Activated CD4-positive, alpha-beta T cell treated with anti-CD3 and anti-CD28 coated beads for 1 hour (primary cell): ENCODE data around the gene PCDHGC4.
A peak's percentile ranks its signal among the peaks of the same experiment; 100 is the strongest.

Experiments used
- DNase-seq: peaks from one replicate; pipeline ENCODE4 v3.0.0-alpha.2; 2020

Gene PCDHGC4

DNA sequence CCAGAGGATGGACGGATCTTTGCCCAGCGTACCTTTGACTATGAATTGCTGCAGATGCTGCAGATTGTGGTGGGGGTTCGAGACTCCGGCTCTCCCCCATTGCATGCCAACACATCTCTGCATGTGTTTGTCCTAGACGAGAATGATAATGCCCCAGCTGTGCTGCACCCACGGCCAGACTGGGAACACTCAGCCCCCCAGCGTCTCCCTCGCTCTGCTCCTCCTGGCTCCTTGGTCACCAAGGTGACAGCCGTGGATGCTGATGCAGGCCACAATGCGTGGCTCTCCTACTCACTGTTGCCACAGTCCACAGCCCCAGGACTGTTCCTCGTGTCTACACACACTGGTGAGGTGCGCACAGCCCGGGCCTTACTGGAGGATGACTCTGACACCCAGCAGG lies 5.9 kb downstream of the PCDHGC4 start:
- no peak for DNase-seq

DNA sequence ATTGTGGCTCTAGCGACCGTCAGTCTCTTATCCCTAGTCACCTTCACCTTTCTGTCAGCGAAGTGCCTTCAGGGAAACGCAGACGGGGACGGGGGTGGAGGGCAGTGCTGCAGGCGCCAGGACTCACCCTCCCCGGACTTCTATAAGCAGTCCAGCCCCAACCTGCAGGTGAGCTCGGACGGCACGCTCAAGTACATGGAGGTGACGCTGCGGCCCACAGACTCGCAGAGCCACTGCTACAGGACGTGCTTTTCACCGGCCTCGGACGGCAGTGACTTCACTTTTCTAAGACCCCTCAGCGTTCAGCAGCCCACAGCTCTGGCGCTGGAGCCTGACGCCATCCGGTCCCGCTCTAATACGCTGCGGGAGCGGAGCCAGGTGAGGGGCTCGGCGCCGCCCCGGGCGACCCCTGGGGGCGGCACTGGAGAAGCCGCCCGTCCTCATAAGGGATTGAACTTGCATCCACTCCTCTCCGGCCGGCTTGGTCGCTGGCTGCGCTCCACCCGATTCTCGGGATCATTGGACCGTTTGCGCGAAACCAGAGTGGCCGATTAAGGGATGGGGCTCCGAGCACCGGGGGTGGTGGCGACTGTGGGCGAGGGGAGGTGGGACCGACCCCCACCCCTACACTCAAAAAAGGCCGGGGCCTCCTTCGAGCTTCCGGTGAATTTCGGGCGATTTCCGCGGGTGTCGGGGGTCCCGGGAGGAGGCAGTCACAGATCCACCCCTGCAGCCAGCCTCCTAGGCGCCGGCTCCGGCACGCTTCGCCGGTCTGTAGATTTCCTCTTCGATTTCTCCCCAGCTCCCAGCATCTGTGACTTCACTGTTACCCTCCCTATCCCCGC lies 6.7 kb downstream of the PCDHGC4 start:
- no peak for DNase-seq

DNA sequence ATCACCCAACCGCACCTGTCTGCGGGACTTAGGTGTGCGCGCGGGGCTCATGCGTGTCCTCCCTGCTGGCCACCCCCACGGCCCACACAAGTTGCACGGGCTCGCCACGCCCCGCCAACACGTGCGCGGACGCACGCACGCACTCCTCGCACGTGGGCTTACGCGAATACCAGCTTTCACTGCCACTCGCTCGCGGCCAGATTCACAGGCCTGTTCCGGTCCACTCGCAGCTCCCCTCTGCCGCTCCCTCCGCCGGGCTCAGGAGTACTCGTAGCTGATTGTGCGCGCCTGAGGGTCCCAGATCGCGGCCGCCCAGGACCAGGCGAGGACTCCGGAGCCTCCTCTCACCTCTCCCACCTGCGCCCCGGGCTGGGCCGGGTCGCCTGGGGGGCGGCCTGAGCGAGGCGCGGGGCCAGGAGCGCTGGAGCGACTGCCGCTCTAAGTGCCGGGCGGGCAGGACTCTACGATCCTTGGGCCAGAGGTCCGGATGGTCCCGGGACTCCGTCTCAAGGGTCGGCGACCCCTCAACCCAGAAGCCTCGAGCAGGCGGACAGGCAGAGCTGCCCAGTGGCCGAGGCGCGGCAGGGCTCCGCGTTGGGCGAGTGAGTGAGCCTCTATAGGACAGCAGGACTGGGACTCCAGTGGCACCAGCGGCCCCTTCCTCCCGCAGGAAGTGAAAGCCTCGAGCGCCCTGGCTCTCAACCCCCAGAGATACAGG lies 7.5 kb downstream of the PCDHGC4 start:
- no peak for DNase-seq

DNA sequence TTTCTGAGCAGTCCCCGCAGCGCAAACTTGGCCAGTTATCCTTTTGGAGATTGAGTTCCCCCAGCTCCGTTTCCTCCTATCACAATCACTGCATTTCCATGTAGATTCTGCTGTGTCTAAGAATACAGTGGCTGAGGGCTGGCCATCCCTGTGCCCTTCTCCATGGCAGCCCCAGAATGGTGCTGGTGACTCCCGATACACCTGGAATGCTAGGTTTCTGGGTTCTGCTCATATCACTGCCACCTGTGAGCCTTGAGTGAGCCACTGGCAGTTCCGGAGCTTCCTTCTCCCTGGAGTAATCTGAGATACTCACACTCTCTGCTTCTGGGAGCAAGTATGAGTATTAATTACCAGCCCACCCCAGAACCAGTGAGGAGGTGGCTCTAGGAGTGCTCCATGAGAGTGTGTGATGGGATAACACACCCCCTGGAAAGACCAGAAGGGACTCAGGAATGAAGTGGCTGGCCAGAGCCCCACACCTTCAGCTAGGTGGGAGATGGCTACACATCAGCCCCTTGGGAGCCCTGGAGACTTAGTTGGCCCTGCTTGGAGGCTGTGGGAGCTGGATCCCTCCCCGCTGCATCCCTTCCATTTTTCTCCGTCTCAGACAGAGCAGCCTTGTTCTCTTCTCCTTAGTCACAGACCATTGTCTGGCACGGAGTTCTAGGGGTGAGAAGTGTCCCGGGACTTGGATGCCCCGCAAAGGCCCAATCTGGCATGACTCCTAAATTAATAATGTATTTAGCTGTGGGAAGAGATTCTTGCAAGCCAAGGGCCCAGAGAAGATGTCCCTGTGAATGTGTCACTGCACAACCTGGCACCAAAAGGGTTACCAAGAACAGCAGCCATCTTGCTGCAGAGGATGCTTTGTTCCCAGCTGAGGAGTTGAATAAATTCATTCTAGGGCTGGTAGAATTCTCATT lies 8.9 kb downstream of the PCDHGC4 start:
- DNase-seq: no peak

DNA sequence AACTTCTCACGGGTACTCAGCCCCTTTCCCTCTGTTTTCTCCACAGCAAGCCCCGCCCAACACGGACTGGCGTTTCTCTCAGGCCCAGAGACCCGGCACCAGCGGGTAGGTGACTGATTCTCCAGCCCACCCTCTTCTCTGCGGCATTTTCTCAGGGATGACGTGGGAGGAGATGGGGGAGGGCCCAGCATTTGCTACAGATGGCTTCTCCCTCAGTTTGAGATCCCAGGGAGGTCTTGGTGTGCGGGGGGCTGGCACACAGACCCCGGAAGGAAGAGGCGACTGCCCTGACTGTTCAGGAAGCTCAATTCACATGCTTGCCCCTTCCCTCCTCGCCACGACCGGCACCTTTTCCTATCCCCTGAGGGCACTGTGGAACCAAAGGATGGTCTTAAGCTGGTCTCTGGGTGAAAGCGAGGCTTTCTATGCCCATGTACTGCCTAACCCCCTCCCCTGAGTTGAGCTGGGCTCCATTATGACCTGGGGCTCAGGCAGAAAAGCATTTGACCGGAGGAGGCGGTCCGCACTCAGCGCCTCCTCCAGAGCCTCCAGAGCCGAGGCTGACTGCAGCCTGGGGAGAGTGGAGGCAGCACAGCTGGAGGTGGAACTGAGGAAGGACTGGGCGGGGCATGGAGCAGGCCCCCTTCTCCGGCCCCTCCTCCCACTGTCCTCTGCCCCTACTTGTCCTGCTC lies 10.1 kb downstream of the PCDHGC4 start:
- DNase-seq: no peak

DNA sequence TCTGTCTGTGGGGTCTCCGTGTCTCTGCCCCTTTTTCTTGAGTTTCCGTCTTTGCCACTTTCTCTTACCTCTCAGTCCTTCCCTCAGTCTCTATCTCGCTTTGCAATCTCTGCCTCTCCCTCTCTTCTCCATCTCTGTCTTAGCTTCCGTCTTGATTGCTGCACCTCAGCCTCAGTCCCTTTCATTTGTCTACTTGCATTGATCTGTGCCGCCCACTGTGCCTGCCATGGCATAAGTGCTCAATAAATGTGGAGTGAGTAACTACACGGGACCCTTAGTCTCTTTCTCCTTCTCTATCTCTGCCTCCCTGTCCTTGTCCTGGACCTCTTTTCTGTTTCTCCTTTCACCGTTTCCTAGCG lies 10.6 kb downstream of the PCDHGC4 start:
- DNase-seq: no peak

DNA sequence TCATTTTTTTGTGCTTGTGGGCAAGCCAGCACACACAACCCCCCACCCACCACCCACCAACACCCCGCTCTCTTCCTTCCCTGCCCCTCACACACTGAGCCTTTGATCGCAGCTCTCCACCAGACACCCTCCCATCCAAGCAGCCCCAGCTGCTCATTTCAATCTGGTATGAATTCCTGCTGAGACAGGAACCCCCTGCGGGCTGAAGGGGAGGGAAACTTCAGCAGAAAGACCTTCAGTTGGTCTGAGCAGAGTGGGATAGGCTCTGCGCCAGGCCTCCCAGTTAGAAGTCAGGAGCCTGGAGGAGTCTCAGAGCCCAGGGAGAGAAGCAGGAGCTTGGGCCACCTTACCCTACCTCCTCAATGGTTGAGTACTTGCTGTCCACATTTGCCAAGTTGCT lies 11.2 kb downstream of the PCDHGC4 start:
- no peak for DNase-seq

DNA sequence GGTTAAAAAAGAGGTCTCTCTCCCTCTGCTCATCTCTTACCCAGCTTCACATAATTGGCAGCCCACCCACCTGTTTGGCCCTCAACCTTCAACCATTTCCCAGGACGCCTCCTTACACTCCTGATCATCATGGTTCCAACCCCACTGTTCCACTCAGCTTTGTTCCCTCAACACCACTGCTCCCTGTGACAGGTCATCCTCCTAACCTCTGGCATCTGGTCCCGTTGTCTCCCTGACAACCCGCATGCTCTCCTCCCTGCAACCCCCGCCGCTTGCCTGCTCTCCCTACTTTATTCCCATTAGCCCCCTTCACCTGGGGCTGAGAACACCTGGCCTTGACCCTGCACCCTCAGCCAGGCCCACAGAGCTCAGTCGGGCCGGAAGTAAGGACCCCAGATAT lies 16.9 kb downstream of the PCDHGC4 start:
- no peak for DNase-seq

DNA sequence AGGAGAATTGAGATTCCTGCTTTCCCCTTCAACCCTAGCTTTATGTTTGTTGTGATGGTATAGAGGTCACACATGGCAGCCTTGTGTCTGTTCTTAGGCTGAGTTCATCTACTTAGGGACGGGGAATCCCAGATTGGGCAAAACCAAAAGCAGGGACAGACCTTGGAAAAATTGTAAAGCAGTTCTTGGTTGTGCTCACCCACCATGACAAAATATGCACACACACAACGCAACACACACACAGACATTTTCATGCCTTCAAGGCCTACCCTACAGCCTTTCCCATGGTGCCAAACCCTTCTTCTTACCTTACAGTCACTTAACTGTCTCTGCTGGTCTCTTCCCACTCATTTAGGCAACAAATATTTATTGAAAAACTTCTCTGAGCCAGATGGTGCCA lies 18.9 kb downstream of the PCDHGC4 start:
- DNase-seq: no peak

DNA sequence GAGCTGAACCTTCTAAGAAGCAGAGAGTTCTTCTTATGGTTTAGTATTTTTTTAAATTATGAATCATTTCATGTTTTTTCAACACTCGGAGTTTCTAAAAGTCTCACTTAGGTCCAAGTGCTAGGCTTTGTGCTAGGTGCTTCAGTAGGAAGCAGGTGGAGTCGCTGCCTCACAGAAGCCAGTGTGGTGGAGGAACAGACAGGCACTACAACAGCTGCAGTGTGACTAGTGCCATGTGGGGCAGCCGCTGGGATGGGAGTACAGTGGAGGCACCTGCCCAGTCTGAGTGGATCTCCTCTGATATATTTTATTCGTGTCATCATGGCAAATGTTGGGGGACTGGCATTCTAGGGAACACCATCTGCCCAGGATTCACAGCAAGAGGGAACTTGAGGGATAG lies 19.4 kb downstream of the PCDHGC4 start:
- no peak for DNase-seq

DNA sequence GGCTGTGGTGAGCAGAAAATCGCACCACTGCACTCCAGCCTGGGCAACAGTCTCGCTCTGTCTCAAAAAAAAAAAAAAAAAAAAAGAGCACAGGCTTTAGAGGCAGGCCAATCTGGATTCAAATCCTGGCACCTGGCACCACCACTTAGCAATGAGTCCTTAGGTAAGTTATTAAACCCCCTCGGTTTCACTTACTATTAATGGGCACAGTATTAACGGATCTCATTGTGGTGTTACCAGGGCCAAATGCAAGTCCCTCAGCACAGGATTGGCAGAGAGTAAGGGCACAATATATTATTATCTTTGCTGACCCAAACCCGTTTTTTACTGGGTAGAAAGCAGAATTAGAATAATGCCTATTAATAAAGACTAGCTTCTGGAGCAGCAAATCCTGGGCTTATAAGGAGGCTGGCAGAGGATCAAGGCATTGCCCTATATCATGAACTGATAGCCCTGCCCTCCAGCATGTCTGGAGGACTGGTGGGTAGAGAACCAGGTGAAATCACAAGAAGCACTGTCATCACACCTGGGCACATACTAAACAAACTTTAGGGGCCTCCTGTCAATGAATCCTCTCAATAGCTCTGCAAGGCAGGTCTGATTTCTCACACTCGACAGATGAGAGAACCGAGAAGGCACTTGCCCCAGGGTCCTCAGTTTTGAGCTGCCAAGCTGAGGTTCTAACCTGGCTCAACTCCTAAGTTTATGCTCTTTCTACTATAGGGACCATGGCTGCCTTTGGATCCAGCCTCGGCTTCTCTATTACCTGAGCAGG lies 21.7 kb downstream of the PCDHGC4 start:
- DNase-seq: no peak

DNA sequence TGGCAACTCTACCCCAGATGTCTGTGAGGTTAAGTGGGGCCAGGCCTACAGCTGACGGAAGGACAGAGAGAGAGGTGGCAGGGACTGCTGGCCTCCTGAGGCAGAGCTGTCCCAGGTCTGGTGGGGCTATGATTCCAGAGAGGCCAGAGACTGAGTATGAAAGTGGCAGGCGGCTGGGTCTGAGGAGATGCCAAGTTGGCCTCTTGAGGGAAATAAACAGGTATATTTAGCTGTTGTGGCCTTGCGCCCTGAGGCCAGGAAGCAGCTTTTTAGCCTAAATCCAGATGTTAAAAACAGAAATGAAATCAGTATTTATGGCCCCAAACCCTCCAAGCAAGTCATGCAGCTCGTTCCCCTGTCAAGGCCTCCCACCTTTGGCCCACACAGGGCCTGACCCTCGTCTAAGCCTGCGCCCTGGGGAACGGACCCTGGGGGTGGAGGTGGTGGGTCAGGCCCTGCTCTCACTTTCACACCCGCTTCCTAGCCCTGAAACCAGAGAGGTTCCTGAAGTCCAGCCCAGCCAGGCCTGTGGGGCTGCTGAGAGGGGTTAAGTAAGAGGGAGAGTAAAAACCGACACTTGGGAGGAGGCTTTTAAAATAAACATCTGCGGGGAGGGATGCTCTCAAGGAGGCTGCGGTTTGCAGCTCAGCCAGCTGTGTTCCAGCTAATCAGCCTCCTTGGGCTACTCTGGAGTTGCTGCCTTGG lies 22.7 kb downstream of the PCDHGC4 start:
- no peak for DNase-seq

DNA sequence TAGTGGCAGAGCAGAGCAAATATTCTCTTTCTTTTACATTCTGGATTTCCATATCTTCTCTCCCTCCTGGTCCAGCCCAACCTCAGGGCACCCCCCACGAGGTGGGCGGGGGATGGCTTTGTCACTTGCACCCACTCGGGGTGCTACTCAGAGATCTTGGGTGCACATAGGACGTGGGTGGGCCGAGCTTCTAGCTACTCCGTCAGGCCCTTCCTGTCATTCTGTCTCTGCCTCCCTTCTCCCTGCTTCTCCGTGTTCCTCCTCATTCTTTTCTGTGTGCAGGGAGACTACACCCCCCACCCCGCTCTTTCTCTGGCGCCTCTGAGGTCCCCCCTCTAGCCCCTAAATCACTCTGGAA lies 23.6 kb downstream of the PCDHGC4 start:
- no peak for DNase-seq

DNA sequence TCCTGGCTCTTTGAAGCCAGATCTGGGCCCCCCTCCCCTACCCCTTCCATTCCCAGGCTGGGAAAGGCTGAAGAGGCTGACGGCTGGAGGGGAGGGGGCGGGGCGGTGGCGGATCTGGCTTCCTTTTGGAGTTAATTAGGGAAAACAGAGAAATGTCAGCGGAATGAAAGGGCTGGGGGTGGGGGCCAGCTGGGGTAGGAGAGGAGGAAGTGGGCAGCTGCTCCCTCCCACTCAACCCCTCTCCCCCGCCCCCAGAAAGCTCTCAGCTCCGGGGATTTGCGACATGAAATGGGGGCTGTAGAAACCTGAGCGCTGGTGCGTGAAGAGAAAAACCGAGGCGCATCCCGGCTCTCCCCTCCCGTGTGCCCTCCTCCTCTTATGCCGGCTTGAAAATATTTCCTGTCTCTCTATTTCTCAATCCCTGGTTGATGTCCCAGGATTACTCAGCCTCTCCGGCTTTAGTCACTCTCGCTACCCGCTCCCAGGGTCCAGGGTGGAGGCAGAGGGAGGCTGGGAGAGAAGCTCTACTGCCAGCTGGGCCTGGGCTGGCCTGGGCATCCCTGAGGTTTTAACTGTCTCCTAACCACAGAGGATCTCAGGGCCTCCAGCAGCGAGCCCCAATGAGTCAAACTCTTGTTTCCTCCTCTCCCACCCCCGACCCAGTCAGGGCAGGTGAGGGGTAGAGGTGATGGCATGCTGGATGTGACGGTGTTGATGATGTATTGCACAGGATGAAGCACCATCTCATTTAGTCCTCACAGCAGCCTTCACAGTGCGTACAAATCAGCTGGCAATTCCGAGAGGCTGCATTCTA lies 24.2 kb downstream of the PCDHGC4 start:
- DNase-seq: no peak

DNA sequence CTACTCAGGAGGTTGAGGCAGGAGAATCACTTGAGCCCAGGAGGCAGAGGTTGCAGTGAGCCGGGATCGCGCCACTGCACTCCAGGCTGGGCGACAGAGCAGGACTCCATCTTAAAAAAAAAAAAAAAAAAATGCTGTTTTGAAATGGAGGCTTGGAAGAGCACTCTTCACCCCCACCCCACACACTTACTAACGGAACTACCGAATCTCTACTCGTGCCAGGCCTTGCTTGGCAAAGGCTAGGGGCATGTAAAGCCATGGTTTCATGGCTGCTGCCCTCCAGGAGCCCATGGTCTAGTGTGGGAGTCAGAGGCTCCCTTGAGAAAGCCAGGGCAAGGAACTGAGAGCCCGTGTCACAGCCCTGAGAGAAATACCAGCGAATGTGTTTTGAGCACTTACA lies 25.3 kb downstream of the PCDHGC4 start:
- DNase-seq: no peak

DNA sequence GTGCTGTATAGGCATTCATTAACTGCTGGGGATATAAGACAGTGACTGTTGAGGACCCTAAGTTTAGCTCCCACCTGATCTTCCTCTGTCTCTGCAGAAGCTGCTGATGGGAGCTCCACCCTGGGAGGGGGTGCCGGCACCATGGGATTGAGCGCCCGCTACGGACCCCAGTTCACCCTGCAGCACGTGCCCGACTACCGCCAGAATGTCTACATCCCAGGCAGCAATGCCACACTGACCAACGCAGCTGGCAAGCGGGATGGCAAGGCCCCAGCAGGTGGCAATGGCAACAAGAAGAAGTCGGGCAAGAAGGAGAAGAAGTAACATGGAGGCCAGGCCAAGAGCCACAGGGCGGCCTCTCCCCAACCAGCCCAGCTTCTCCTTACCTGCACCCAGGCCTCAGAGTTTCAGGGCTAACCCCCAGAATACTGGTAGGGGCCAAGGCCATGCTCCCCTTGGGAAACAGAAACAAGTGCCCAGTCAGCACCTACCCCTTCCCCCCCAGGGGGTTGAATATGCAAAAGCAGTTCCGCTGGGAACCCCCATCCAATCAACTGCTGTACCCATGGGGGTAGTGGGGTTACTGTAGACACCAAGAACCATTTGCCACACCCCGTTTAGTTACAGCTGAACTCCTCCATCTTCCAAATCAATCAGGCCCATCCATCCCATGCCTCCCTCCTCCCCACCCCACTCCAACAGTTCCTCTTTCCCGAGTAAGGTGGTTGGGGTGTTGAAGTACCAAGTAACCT lies 26.2 kb downstream of the PCDHGC4 start:
- DNase-seq: no peak

DNA sequence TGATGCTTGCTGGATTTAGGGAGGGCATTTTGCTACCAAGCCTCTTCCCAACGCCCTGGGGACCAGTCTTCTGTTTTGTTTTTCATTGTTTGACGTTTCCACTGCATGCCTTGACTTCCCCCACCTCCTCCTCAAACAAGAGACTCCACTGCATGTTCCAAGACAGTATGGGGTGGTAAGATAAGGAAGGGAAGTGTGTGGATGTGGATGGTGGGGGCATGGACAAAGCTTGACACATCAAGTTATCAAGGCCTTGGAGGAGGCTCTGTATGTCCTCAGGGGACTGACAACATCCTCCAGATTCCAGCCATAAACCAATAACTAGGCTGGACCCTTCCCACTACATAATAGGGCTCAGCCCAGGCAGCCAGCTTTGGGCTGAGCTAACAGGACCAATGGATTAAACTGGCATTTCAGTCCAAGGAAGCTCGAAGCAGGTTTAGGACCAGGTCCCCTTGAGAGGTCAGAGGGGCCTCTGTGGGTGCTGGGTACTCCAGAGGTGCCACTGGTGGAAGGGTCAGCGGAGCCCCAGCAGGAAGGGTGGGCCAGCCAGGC lies 27.0 kb downstream of the PCDHGC4 start:
- DNase-seq: no peak

DNA sequence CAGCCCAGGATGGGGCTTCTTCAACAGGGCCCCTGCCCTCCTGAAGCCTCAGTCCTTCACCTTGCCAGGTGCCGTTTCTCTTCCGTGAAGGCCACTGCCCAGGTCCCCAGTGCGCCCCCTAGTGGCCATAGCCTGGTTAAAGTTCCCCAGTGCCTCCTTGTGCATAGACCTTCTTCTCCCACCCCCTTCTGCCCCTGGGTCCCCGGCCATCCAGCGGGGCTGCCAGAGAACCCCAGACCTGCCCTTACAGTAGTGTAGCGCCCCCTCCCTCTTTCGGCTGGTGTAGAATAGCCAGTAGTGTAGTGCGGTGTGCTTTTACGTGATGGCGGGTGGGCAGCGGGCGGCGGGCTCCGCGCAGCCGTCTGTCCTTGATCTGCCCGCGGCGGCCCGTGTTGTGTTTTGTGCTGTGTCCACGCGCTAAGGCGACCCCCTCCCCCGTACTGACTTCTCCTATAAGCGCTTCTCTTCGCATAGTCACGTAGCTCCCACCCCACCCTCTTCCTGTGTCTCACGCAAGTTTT lies 27.6 kb downstream of the PCDHGC4 start:
- DNase-seq: peak; percentile 75
